ENCODE measurements around the gene FAM174C.

GRCh38 chr19:1316466-1316865, 41.1 kb downstream of the FAM174C start:
- no peak for TF ChIP-seq CTCF (IDR thresholded peaks at IDR 0.05; ENCODE audit: insufficient read depth, low read length, poor library complexity, severe bottlenecking)
- TF ChIP-seq EZH2phosphoT487 (conservative IDR thresholded peaks at IDR 0.05; ENCODE audit: low read length) = no peak
